AG04450 (cell line): Measurements from ENCODE around the gene RBPJL. TPM values are rescaled to one million over a fixed set of nuclear protein-coding genes. Genes with fewer than 3 reads are reported as not detected.

Experiments used
- CTCF ChIA-PET: fragments of 300-600, 350-600 bp; formaldehyde crosslinking; extraction: SDS; loops from one replicate; lab custom pipeline; 2022; ENCODE audit warnings: antibody characterized with exemption, inconsistent platforms; lab: Charles Lee
- POLR2A ChIA-PET: fragments of 350-600 bp; formaldehyde crosslinking; extraction: SDS; loops from one replicate; lab custom pipeline; 2021; ENCODE audit warnings: antibody characterized with exemption, inconsistent platforms; lab: Yijun Ruan, JAX
- DNase-seq: peaks from one replicate; pipeline ENCODE4 v3.0.0-alpha.2; 2011; ENCODE audit warnings: low read depth, low spot score
- H3K27ac ChIP-seq: one replicate; pipeline ENCODE4 v1.5.1; 2012; ENCODE audit warnings: low read depth, low read length, control low read depth
- H3K27me3 ChIP-seq: one replicate; pipeline ENCODE4 v1.6.0; 2012; ENCODE audit warnings: low read length; ENCODE audit not compliant: control insufficient read depth, insufficient read depth
- H3K4me3 ChIP-seq: 2 replicates; pipeline ENCODE4 v1.5.1; 2011; ENCODE audit warnings: mild to moderate bottlenecking, low read depth, low read length, control low read depth
- H3K9me3 ChIP-seq: 2 replicates; pipeline ENCODE4 v1.5.1; 2012; ENCODE audit warnings: low read length; ENCODE audit not compliant: control insufficient read depth, insufficient read depth
- polyA plus RNA-seq: library from polyadenylated mRNA; depleted of rRNA; stranded (reverse); fragments of >200 nt; gene quantifications from 2 replicates; pipeline ENCODE4 v1.2.3, GENCODE V29; 2011
- TF ChIP-seq, protein P1 (sequence below): IDR thresholded peaks from 2 replicates; pipeline ENCODE4 v1.5.1; 2011; ENCODE audit warnings: low read depth, low read length, control low read depth, inconsistent platforms

The RBPJL gene
- polyA plus RNA-seq, 1 experiment, result not detected

GRCh38 chr20:45269754-45270270 is 36.8 kb upstream of the RBPJL start:
- H3K27ac ChIP-seq, result no peak overlapping the region
- no peaks in the 10 kb centered on the region for H3K9me3 ChIP-seq
- TF ChIP-seq, protein P1, sequence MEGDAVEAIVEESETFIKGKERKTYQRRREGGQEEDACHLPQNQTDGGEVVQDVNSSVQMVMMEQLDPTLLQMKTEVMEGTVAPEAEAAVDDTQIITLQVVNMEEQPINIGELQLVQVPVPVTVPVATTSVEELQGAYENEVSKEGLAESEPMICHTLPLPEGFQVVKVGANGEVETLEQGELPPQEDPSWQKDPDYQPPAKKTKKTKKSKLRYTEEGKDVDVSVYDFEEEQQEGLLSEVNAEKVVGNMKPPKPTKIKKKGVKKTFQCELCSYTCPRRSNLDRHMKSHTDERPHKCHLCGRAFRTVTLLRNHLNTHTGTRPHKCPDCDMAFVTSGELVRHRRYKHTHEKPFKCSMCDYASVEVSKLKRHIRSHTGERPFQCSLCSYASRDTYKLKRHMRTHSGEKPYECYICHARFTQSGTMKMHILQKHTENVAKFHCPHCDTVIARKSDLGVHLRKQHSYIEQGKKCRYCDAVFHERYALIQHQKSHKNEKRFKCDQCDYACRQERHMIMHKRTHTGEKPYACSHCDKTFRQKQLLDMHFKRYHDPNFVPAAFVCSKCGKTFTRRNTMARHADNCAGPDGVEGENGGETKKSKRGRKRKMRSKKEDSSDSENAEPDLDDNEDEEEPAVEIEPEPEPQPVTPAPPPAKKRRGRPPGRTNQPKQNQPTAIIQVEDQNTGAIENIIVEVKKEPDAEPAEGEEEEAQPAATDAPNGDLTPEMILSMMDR, result no peak
- no peak overlapping the region for H3K4me3 ChIP-seq
- POLR2A ChIA-PET, result no interaction called here
- DNase-seq, result no peak
- peaks cover 15% of the 10 kb centered on the region for H3K27me3 ChIP-seq
- CTCF ChIA-PET, result interaction anchor here (1.2 to 2.2 kb wide), 3 partner anchors 21 to 24 kb away, joined by 3 to 7 read pairs (median 5); no protein-coding TSS in a partner anchor

DNA sequence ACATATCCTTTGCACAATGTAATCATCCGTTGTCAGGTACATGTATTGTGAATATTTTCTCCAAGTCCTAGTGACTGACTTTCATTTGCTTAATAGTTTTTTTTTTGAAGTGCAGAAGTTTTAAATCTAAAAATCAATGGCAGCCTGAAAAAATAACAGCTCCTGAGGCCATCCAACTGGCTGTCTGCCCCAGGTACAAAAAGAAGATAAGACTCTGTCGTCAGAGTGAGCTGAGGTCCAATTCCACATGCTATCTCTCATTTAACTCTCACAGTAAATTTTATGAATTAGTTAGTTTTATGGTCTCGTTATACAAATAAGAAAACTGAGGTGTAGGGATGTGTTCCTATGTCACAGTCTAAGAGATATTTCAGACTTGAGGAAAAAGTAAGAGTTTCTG is 31.3 kb upstream of the RBPJL start:
- H3K27me3 ChIP-seq, result peaks cover 14% of the 10 kb centered on the region
- ChIA-PET CTCF (interaction anchor here (1.6 kb wide), 1 partner anchor 16 kb away, joined by 5 read pairs; no protein-coding TSS in a partner anchor), POLR2A (no interaction called here)
- H3K4me3 ChIP-seq, result no peak overlapping the region
- H3K27ac ChIP-seq, result no peak overlapping the region
- DNase-seq, result no peak
- TF ChIP-seq, protein P1, result no peak
- no peaks in the 10 kb centered on the region for H3K9me3 ChIP-seq

DNA sequence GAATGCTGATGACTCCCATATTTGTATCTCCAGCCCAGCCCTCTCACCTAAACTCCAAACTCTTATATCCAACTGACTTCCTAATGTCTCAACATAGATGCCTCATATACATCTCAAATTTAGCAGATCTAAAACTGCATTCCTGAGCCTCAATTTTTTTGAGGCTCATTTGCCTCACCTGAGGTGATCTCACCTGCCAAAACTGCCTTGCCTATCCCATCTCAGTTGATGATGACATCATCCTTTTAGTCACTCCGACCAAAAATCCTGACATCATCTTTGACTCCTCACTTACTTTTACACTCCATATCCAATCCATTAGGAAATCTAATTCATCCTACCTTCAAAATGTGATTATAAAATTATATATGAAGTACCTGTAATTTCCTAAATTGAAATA is 26.6 kb upstream of the RBPJL start:
- H3K9me3 ChIP-seq, result no peaks in the 10 kb centered on the region
- H3K4me3 ChIP-seq, result no peak overlapping the region
- no peak for DNase-seq
- POLR2A ChIA-PET, result no interaction called here
- H3K27ac ChIP-seq, result no peak overlapping the region
- H3K27me3 ChIP-seq, result peaks cover 7% of the 10 kb centered on the region
- TF ChIP-seq, protein P1, result no peak
- CTCF ChIA-PET, result interaction anchor here (2.2 kb wide), 1 partner anchor 14 kb away, joined by 13 read pairs; no protein-coding TSS in a partner anchor

- H3K9me3 ChIP-seq, result no peaks in the 10 kb centered on the region
- TF ChIP-seq, protein P1, result no peak
- peaks cover 13% of the 10 kb centered on the region for H3K27me3 ChIP-seq
- no peak overlapping the region for H3K4me3 ChIP-seq
- ChIA-PET POLR2A (no interaction called here), CTCF (interaction anchor here (0.6 to 3.1 kb wide), 3 partner anchors 8 to 705 kb away, joined by 6 to 14 read pairs (median 6); no protein-coding TSS in a partner anchor)
- no peak for DNase-seq
- no peak overlapping the region for H3K27ac ChIP-seq
Observed at GRCh38 chr20:45282700-45283550, 23.7 kb upstream of the RBPJL start.

DNA sequence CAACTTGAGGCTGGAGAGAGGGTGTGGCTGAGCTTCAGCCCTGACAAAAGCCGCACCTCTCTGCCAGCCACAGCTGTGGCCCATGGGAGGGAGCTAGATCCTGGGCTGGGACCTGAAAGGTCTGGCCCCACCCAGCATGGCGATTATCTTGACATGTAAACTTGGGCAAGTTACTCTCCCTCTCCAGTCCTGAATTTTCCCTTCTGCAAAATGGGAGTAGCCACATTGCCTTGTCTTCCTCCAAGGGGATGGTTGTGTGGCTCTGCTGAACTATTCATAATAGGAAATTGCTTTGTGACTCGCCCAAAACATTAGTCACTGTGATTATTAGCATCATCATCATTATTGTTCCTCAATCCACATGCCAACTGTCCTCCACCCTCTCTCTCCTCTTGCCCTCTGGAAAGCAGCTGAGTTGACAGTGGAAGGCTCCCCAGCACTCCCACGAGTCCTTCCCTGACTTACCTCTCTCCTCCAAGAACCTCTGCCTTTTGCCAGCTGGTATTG is 23.0 kb upstream of the RBPJL start:
- Histone ChIP-seq H3K27ac (no peak overlapping the region), H3K9me3 (no peaks in the 10 kb centered on the region), H3K4me3 (no peak overlapping the region), H3K27me3 (peaks cover 18% of the 10 kb centered on the region)
- no peak for DNase-seq
- CTCF ChIA-PET, result interaction anchor here (3.1 kb wide), 1 partner anchor 10 kb away, joined by 14 read pairs; no protein-coding TSS in a partner anchor
- POLR2A ChIA-PET, result no interaction called here
- TF ChIP-seq, protein P1, result no peak
